GM18499 (cell line): ENCODE results near the gene LUC7L.
"Not testable (repeated sequence)": the region's sequence is repeated elsewhere in the genome, so short reads cannot be mapped to it uniquely, and the experiment has no call there.

Experiments
- ATAC-seq: cut with Tn5 transposase; IDR thresholded peaks from one replicate; pipeline ENCODE4 v1.9.1; 2021; ENCODE audit warnings: moderate number of reproducible peaks; ENCODE audit not compliant: insufficient read depth, unreplicated experiment

Gene LUC7L

DNA sequence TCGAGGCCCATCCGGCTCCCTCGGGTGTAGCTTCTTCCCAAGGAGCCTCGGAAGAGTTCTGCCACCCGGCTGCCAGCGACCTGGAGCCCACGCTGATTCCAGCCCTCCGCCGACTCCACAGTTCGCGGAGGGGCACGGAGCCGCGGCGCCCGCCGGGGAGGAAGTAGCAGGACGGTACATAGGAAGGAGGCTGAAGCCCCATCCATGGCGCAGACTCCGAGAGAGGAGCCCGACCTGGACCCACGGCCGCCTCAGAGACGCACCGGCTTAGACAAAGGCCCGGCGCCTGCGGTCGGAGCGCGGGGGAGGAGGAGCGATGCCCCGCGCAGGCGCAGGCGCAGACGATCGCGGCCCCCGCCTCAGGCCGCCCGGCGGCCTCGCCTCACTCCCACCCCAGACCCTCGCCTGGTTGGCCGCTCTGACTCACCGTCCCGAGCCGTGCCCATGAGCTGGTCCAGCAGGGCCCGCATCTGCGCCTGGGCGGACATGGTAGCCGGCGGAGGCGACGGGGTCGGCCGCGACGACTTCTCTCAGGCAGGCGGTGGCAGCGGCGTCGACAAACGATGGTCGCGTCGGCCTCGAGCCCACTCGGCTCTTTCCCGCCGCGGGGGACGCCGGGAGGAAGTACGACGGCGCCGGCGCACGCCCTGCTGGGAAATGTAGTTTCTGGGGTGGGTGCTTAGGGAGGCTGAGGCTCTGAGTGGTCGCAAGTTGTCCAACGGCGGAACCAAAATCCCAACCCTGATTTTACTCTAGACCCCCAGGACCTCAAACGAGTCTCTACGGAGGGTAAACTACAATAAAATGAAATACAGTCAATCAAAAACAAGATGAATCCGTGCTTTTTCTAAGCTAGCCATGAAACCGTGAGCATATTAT lies at the start of gene LUC7L:
Gene LUC7L, minus strand, starts transcription at position 598 of the 879 bp plus-strand sequence. Its CDS starts 110 bp downstream, at position 488.
- ATAC-seq: no peak

GRCh38 chr16:278863-279366 lies 49.7 kb upstream of the LUC7L start:
- ATAC-seq: no peak

DNA sequence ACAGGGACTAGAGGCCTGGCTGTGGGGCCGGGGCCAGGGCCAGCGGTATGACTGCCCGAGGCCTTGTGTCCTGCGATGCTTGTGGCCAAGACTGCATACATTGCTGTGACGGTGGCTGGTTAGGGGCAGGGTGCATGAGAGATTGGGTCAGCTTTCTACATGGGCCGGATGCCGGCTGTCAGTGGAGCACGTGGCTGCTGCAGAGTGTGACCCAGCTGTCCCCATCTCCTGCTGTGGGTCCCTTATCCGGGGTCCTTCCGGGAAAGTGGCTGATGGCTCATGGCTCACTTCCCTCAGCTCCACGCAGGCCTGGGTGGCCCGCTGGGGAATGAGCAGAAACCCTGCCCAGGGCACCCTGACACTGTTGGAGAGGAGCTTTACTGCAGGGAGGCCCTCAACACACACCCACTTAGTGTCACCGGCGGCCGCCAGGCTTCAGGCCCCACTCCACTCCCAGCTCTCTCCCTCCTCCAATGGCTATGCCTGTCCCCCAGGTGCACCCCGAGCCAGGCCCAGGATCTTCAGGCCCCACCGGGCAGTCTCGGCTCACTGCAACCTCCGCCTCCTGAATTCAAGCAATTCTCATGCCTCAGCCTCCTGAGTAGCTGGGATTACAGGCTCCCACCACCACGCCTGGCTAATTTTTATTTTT lies 47.3 kb upstream of the LUC7L start:
- no peak for ATAC-seq

GRCh38 chr16:275786-276232 lies 46.6 kb upstream of the LUC7L start, which contains the start of gene RGS11:
TSS of gene RGS11 (minus strand) at chr16:275944. CDS start at chr16:275911, 33 bp downstream.
- ATAC-seq: no peak

DNA sequence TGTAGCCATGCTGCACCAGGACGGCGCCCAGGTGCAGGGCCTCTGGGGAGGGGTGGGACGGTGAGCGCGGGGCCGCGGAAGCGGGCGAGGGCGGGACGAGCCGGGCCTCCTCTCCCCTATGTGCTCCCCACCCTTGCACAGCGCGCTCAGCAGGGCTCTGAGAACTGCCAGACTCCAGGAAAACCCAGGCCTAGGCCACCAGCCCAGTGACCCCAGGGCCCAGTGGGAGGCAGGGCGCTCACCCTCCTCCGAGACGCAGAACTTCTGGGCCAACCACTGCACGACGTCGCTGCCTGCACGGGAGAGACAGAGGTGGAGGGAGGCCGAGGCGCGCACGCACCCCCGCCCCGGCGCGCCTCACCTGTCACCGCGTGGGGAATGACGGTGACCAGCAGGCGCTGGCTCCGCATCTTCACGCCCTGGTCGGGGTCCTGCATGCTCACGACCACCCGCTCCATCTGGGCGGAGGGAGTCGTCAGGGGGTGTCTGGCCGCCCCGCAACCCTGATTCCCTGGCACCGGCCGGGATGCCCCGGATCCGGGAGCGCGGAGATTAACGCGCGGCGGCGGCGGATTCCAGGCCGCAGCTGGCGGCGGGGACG lies 45.9 kb upstream of the LUC7L start:
- no peak for ATAC-seq

DNA sequence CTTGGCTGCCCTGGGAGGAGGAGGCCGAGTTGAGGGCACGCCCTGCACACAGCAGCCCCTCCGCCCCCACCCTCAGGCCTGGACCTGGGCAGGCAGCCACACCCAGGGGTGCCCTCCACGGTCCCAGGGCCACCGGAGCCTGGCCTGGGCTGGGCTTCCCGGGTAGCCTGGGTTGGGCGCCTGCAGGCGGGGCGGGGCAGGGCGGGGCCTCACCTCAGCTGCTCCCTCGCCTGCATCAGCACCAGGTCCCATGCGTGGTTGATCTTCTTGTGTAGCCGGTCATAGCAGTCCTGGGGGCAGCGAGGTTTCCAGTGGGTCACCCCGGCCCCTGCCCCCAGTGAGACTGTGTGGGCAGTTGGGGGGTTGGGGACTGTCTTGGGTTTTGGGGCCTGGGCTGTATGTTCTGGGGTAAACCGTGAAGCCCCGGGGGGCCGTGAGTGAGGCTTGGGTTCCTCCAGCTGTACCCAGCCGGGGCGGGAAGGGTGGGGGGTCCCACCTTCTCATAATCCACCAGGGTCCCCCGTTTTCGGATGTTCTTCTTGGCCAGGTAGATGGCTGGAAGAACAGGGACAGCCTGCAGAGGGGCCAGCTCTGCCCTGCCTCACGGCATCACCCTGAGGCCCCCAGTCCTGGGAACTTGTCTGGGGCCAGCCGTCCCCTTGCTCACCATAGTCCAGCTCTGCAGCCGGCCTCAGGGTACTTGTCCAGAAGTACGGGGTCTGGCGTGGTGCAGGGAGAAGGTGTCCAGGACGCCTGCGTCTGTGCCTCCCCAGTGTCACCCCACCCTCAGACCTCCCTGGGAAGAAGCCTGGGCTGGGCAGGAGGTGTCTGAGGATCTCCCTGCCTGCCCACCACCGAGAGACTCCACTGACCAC lies 44.5 kb upstream of the LUC7L start:
- ATAC-seq: no peak

GRCh38 chr16:272633-273546 lies 43.6 kb upstream of the LUC7L start:
- ATAC-seq: no peak

DNA sequence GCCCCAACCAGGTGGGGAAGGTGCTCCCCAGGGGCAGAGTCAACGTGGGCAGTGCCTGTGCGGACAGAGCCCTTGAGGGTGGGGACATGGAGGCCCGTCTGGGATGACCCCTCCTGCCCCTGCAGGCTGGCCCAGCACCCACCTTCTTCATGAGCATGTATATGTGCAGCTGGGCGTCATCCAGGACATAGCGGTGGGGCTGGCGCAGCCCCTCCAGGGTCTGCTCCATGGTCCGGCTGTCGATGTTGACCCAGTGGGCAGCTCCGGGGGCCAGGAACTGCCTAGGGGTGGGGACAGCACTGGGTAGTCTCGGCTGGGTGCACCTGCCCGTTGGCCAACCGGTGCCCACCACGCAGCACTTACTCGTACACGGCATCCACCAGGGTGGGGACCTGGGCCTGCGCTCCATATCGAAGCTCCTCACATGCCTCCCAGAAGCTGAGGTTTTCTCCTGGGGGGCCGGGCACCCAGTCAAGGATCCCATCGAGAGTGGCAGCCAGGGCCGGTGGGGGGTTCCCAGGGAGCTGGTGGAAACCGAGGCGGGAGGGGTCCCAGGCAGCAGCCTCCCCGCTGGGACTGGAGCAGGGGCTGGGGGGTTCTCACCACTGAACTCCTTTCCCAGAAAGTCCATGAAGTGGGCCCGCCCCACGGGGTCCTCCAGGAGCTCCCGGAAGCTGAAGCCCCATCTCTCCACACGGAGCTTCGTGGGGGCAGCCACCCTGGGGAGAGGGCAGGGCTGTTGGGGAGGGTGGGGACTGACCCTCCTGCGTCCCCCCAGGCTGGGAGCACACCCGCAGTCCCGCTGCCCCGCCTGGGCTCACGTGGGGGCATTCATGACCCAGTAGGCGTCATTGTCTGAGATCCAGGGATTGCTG lies 41.4 kb upstream of the LUC7L start:
- ATAC-seq: no peak

DNA sequence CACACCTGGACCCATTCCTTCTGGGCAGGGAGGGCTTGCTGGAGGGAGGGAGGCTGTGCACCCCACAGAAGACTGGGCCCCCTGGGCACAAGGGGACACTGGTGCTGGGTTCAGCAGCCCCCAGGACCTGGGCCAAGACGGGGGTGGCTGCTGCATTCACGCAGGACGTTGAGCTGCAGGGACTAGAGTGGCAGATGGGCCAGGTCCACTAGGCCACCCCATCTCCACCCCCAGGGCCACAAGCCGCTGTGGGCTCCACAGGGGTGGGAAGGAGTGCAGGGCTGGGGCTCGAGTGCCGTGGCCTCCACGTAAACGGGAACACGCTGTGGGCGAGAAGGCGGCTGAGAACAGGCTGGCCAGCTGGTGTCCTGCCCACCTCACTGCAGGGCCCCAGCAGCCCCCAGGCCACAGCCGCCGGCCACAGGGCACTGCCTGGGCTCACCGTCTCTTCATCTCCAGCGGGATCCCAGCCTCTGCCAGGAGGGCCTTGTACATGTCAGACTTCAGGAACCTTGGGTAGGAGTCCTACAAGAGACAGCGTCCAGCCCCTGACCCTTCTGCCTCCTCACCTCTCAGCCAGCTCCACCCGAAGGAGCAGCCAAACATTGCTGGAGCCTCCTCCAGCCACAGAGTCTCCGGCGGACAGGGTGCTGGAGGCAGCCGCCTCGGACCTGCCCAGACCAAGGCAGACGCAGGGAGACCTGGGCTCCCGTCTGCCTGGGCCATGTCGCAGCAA lies 40.0 kb upstream of the LUC7L start:
- ATAC-seq: no peak

DNA sequence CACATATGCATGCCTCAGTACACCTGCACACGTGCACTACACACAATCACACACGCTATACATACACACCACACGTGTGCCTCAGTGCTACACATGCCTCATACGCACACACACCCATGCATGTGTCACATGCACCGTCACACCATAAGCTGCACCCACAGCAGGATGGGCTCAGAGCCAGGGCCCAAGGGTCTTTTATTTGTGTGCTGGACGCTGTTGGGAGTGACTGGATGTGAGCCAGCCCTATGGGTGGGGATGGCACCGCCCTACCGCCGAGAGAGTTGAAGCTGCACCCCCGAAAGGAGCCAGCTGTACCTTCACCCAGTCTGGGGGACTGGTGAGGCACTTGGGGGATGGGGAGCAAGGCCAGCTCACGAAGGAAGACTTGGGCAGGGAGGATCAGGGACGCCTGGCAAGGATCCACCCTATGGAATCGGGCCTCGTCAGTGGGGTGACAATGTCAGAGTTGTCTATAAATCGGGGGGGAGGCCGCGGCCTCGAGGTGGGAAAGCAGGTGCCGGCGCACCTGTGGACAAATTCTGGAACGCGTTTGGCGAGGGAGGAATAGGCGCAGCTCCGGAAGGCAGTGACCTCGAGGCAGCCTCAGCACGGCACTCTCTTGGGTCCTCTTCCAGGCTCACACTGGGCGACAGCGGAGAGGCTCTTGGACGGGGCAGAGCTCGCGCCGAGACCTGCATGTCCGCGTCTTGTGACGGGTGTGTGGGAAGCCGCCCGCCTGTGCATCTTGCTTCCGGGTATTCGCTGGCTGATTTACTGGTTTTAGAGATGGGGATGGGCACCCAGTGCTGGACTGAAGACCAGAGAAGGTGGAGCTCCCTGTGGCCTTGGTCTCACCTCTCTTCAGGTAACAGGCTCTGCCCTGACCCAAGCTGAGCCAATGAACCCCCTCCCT lies 39.1 kb upstream of the LUC7L start:
- no peak for ATAC-seq

DNA sequence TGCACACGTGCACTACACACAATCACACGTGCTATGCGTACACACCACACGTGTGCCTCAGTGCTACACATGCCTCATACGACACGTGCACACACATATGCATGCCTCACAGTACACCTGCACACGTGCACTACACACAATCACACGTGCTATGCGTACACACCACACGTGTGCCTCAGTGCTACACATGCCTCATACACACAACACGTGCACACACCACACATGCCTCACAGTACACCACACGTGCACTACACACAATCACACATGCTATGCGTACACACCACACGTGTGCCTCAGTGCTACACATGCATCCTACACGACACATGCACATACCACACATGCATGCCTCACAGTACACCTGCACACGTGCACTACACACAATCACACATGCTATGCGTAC lies 38.3 kb upstream of the LUC7L start:
- ATAC-seq: not testable (repeated sequence)

GRCh38 chr16:266258-267164 lies 37.3 kb upstream of the LUC7L start:
- no peak for ATAC-seq

- ATAC-seq: no peak
Observed at GRCh38 chr16:265711-266110, 36.5 kb upstream of the LUC7L start.

DNA sequence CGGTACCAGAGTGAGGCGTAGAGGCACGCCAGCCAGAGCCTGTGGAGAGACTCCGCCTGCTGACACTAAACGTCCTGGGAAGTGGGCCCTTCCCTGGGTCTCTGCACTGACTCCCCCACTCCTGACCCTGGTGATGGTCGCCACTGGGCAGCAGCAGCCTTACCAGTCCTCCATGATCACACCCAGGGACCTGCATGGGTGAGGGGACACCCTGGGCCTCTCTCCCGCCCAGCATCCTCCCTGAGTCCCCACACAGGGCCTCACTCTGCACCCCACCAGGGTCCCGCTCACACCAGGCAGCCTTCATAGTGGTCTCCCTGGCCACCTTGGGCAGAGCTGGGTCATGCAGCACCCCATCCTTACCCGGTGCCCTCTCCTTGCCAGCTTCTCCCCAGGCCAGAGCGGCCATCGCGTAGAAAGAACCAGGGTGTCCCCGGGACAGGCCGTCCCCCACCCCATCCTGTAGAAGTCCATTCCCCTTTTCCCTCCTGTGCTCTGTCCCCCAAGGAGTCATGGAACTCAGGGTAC lies 35.8 kb upstream of the LUC7L start:
- ATAC-seq: no peak

- no peak for ATAC-seq
Observed at GRCh38 chr16:264440-264951, 35.2 kb upstream of the LUC7L start.
